Embryonic facial prominence (tissue), 1 donor: ENCODE measurements around the gene MCTP1.
A peak's percentile ranks its signal among the peaks of the same experiment; 100 is the strongest.

ENCODE experiments used
- DNase-seq: peaks from one replicate; pipeline ENCODE4 v3.0.0-alpha.2; 2016; ENCODE audit errors: extremely low spot score

The MCTP1 gene

DNA sequence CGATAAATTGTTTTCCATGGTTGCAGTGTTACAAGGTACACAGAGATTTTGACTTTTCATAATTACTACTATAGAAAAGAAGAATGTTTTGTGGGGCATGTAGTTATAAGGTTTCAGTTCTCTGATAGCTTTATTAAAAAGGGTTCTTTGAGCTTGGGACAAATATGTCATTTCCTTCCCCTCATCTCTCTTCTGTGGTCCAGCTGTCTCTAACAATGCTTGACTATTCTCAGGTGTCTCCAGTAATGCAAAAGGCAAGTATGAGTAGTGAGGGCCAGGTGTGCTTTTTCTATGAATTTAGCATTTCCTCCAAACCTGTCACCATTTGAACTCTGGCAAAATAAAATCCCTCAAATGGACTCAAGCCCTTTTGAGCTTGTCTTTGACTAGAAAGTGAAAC is 582.2 kb downstream of the MCTP1 start:
- no peak for DNase-seq

DNA sequence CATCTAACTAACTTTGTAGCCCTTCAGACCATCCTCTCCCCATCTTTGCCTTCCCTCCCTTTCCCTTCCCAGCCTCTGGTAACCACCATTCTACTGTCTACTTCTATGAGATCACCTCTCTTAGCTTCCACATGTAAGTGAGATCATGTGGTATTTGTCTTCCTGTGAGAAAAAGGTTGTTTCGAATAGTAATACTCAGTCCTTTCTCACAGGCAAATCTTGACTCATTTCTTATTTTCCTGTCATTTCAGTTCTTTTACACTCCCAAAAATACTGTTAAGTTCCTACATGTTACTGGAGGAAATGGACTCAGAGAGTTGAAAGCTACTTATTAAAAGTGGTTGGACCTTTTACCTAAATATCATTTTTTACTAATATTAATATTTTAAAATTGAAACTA is 584.3 kb downstream of the MCTP1 start:
- DNase-seq = no peak

DNA sequence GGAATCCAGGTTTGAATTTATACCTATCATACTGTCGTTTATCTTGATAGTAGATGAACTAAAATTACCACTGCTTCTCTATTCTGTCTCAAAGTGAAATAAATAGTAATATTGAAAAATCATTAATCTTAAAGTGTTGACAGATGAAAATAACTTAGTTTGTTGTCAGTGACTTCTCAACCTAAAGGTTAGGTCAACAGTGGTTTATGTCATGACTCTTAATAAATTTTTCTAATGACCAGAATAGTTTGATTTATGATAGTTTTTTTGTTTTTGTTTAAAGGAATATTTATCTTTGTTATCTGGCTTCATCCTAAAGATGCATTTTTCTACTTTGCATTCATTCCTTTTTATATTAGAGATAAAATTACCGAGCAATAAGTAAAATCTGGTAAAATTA is 585.3 kb downstream of the MCTP1 start:
- DNase-seq = no peak

DNA sequence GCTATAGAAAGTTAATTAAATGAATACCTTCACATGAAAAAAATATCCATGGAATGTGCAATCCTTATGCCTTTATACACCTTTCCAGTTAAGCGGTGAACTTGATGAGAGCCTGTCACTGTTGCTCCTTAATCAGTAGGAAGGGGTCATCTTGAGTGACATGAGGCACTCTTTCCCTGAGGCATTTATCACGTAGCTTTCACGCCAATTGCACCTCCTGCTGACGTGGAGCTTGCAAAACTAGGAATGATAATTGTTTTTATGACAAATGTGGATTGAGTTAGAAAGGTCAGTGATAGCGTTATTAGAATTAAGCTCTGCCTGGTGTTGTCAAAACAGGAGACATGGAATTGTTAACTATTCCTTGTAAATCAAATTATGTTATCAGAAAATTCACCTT is 586.7 kb downstream of the MCTP1 start:
- no peak for DNase-seq

DNA sequence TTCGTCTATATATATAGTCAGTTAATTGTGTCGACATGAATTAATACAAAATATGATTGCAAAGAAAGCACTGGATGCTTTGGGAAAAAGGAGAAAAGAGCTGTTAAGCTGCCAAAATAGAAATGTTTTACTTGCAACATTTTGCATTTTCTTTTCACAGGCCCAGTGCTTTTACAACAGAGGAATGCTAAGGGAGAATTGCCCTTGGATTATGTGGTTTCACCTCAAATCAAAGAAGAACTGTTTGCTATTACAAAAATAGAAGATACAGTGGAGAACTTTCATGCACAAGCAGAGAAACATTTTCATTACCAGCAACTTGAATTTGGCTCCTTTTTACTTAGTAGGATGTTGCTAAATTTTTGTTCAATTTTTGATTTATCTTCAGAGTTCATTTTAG is 590.2 kb downstream of the MCTP1 start:
- no peak for DNase-seq

DNA sequence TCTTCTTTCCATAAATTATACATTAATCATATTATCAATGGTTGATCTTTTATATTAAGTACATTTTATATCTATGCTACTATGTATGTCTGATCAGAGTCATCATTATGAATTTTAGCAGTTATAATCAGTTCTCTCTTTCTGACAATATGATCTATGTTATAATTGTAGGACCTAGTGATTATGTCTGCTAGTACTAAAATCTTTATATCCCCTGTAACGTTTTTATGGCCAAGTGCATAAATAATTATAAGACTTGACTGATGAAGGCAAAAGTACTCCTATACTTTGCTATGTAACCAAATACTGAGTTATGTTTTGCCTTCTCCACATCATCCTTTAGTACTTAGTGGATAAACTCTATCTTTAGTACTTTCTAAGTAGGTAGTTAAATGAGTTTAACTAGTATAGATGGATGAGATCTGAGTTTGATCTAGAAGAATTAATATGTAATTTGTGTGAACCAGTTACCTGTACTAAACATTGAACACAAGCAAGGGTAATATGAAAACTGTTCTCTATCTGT is 591.0 kb downstream of the MCTP1 start:
- DNase-seq = no peak

DNA sequence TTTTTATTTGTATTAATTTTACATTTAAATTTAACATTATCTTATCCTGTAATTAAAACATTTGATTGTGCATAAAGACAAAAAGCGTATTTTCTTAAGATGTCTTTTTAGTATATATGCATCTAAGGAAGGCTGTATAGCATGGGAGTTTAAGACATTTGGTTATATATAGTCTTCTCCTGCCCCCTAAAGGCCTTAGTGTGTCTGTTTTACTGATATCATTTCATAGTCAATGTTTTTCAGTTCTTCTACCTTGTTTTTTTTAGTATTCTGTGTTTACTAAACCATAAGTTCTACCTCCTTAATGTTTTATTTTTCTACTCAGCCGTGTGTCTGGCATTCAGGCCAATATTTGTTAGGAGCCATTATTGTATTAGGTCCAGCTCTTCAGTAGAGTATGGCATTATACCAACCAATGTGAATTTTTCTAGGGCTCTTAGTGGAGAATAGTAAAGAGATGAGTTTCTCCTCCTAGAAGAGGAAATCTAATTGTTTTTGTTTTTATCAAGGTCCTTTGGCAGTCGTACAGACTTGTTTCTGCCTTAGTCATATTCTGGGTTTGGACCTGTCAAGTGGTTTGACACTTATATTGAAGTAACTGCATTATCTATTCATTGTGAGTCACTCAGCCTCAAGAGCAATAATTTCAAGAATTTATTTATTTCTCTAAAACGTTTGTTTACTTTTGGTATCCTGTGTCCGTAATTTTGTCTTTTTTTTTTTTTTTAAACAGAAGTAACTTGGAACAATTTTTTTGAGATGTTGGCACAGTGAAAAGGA is 591.7 kb downstream of the MCTP1 start:
- DNase-seq = peak; percentile 56

DNA sequence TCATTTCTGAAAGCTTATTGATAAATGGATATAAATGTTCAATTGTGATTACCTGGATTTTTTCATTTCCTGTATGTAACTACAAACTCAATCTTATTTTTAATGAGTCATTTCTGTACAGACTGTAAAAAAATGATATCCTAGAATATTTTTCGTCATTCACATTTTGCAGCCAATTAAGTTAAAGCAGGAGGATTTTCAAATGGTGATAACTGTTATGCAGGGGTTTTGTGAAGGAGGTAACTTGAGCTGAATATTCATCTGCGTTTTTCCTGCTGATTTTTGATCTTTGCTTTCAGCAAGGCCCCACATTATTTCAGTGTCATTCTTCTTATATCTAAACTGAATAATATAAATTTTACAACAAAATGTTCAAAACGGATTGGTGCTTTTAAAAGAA is 592.3 kb downstream of the MCTP1 start:
- no peak for DNase-seq

DNA sequence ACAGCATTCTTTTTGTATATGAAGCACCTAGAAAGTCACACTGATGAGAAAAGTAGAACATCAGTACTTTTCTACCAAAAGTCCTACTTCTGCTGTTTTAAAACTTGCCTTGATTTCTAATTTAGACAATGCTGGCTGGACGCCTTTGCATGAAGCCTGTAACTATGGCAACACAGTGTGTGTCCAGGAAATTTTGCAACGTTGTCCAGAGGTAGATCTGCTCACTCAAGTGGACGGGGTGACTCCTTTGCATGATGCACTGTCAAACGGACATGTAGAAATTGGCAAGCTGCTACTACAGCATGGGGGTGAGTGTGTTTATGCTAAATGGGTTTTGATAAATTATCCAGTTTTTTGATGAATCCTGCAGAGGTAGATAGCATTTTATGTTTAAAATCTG is 592.9 kb downstream of the MCTP1 start:
- DNase-seq = no peak

DNA sequence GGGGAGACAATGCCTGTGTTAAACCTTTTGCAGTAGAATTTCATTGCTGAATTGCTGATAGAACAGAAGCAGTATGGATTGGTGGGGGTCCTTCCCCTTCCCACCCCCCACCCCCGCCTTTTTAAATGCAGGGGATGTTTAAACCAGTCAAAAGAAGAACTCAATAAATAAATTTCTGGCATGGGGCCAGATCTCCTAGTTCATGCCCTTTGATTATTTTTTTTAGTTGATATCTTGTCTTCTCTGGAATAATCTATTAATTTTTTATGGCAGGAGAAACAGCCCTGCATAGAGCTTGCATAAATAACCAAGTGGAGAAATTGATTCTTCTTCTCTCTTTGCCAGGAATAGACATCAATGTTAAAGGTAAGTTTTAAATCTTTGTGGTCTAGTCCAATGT is 593.6 kb downstream of the MCTP1 start:
- DNase-seq = no peak

DNA sequence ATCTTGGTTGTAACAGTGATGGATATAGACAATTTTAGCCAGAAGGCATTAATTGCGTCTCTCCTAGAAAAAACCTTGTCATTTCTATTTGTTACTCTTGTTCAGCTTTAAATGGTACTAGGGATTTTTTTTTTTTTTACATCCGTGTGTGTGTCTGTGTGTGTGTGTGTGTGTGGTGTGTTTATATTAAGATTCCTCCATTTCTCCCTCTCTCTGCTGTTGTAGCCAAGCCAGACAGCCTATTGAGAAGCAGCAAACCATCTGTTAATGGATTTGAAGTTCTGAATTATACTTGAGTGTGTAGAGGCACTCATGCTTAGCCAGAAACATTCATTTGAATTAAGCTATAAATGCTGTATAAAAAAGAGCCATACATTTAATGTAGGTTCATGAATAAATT is 594.1 kb downstream of the MCTP1 start:
- no peak for DNase-seq

DNA sequence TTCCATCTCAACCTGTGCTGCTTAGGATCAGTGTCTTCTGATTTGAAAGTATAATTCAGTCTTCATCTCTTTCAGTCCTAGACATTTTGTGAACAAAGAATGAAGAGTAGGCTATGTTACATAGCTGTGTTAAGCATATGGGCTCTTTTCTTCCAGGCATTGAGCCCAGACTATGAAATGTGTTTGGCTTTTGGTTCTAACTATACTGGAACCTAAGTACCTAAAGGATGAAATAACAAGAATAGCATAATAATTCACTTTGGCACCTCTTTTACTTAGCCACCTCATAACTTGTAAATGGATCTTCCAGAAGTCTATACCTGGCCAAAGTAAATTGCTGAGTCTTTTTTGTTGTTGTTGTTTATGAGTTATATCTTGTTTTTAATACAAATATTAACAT is 595.0 kb downstream of the MCTP1 start:
- no peak for DNase-seq

DNA sequence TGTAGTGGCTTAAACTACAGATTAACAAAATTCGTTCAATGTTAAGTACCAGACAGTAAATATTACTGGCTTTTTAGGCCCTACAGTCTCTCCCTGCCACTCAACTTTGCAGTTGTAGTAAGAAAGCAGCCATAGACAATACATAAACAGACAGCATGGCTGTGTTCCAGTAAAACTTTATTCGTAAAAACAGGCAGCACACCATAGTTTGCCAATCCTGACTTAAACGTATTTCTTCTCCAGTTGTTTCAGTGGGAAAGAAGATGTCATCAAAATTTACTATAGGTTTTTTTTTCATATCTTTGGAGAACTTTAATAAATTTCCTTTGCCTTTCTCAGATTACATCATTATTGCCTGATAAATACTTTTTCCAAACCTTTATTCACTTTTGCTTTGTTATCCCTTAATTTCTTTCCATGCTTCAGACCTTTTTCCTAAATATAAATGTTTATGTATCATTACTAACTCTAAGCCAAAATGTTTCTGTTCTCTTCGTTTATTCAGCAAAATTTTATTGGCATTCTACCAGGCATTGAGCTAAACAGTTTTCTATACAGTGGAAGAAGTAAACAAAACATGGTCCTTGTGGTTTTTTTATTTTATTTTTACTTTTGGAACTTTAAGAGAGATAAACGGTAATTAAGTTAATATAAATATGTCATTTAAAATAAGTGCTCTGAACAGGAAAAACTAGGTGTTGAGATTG is 601.9 kb downstream of the MCTP1 start:
- DNase-seq = no peak

DNA sequence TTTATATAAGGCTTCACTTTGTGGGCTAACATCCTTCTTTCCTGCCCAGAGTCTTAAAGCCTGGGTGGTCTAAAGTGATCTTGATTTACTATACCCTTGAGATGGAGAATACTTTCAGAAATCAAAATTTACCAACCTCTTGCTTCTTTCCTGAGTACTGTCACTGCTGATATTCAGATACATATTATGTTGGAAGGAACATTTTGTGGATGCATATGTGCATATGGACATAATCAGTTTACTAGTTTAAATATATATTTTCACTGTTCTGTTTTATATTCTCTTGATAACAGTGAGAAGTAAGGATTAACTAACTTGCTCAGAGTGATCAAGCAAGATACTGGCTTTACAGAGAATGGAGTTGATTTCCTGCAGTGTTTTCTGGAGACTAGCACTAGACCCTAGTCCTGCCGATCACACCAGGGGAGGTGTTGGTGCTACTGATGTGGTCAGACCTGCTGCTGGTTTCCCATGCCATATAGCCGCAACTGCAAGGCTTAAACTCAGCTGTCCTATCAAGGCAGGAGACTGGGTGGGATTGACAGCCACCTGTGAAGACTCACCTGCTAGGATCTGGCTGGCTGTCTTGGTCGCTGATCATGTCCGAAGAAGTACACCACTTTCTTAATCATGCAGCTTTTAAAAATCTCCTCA is 608.8 kb downstream of the MCTP1 start:
- no peak for DNase-seq

DNA sequence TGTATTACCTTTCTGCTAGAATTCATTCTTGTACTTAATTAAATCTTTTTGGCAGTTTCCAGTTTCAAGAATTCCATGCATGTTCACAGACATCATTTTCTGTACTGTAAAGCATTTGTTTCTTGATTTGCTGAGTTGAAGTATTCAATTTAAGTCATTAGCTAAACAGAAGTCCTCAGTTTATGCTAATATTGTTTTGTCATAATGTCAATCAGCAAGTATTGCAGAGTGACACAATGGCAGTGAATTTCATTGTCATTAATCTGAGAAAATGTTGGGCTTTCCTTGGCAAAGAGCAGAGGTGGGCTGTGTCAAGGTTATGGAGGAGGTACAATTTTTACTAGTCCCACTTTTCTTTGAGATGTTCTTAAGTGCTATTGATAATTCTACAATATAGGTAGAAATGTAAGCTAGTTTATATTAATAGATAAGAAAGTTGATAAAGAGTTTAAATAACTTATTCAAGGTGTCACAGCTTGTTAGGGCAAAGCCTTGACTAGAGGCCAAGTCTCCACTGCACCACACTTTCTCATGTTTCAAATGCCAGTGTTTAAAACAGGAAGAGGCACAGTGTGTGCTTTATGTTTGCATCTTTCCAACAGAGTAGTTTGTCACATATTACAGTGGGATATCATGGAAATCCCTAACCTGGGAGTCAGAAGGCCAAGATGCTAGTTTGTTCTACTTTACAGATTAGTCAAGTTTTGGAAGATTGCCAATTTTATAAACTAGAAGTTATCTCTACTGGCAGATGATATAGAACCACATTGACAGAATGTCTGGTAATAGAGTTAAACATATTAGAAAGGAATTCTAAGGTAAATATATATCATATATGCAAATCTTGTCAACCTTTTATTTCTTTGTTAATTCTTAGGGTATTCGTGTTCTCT is 610.2 kb downstream of the MCTP1 start:
- DNase-seq = no peak

DNA sequence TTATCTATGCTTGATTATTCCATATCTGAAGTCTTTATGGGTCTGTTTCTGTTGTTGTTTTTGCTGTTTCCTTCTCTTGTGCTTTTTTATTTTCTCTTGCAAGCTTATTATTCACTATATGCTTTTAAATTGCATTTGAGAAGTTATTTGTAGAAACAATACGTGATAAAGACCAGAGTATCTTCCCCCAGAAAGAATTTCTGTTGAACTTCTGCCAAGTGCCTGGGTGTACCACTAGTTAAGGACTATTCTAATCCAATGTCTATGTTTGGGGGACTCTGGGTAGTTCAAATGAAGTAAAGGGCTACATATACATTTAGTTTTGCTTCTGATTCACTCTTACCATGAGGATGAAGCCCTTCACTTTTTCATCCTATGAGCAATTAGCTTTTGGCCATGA is 612.1 kb downstream of the MCTP1 start:
- no peak for DNase-seq

DNA sequence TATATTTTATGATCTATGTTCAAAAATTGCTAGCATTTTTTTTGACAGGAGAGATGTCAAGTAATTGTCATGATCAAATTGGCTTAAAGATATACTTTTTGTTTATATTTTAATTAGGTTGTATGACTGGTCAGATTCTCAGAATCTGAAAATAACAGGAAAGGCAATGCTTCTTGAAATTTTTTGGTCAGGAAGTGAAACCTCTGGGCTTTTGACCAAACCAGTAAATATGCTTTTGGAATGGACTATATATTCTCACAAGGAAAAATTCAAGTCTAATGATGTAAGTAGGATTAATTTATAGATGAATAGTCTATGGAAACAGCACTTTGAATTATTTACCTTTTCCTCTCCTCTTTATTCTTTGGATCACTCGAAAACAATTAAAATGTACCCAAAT is 614.2 kb downstream of the MCTP1 start:
- DNase-seq = no peak

DNA sequence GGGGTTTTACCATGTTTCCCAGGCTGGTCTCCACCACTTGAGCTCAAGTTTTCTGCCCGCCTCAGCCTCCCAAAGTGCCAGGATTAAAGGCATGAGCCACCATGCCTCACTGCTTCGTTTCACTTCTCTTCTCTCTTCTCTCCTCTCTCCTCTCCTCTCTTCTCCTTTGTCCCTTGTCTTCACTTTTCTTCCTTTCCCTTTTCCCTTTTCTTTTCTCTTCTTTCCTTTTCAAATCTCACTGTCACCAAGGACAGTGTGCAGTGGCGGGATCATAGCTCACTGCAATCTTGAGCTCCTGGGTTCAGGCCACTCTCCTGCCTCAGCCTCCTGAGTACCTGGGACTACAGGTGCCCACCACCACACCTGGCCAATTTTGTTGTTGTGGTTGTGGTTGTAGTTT is 617.0 kb downstream of the MCTP1 start:
- no peak for DNase-seq

DNA sequence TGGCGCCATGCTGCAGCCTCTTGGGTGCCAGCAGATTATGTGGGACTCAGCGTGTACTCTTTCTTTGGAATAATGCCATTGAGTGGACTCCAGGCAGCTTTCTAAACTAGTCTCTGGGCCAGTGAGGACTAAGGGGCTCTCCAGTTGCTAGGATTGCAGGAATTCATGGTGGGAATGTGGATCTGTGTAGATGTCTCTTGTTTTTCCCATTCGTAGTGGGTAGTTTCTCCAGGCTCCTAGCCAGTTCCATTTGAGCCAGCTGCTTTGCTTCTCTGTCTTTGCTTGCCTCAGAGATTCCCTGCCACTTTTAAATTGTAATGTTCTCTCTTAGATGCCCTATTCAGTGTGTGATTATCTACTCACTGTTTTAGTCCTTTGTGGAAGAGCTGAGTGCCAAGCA is 623.8 kb downstream of the MCTP1 start:
- DNase-seq = no peak

DNA sequence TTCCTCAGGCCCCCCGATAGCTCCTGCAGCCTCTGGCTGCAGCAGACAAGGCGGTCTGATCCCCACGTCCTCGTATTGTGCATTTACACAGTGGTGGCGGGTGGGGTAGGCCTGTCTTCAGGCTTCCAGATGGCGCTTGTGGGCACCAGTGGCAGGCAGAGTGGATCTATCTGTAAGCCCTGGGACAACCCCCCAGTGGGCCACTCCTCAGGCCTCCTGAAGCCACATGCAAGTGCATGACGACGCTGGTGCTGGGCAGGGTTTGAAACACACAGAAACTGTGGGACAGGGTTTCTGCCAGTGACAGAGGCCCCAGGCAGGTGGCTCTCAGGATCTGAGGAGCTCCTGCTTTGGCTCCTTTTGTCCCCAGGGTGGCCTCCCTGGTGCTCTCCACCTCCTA is 624.4 kb downstream of the MCTP1 start:
- DNase-seq = no peak

DNA sequence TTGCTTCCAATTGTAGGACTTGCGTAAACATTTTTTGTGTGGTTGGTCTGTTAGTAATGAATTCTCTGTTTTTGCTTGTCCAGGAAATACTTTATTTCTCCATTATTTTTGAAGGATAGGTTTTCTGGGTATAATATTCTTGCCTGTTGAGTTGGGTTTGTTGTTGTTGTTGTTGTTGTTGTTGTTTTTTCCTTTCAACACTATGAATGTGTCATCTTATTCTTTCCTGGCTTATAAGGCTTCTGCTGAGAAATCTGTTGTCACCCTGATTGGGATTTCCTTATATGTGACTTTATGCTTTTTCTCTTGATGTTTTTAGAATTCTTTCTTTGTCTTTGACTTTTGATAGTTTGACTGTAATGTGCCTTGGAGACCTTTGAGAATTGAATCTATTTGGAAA is 626.6 kb downstream of the MCTP1 start:
- DNase-seq = no peak
